H9 (cell line): ENCODE measurements around the gene GOLGA1. TPM values are rescaled to one million over a fixed set of nuclear protein-coding genes. Genes with fewer than 3 reads are reported as not detected.

Experiments used
- DNase-seq: peaks from one replicate; pipeline ENCODE4 v3.0.0-alpha.2; 2017
- H2AFZ ChIP-seq: one replicate; pipeline ENCODE4 v1.6.1; 2013; ENCODE audit warnings: mild to moderate bottlenecking, low read length, control low read depth, moderate library complexity
- H2AK5ac ChIP-seq: 2 replicates; pipeline ENCODE4 v1.6.1; 2013; ENCODE audit warnings: low read length, control low read depth, mixed read lengths; ENCODE audit not compliant: insufficient read length
- H2BK120ac ChIP-seq: one replicate; pipeline ENCODE4 v1.6.1; 2013; ENCODE audit warnings: low read depth, mild to moderate bottlenecking, low read length, control low read depth, inconsistent platforms; ENCODE audit not compliant: poor library complexity, severe bottlenecking
- H2BK12ac ChIP-seq: 2 replicates; pipeline ENCODE4 v1.6.1; 2013; ENCODE audit warnings: low read length, control low read depth, mixed read lengths, low read depth; ENCODE audit not compliant: insufficient read length
- H2BK15ac ChIP-seq: 2 replicates; pipeline ENCODE4 v1.6.1; 2013; ENCODE audit warnings: low read depth, low read length, control low read depth
- H2BK20ac ChIP-seq: one replicate; pipeline ENCODE4 v1.6.1; 2013; ENCODE audit warnings: low read depth, mild to moderate bottlenecking, low read length, control low read depth, inconsistent platforms; ENCODE audit not compliant: poor library complexity, severe bottlenecking
- H2BK5ac ChIP-seq: 2 replicates; pipeline ENCODE4 v1.6.1; 2013; ENCODE audit warnings: low read length, control low read depth, mixed read lengths; ENCODE audit not compliant: insufficient read length
- H3K14ac ChIP-seq: 2 replicates; pipeline ENCODE4 v1.6.1; 2013; ENCODE audit warnings: low read length, control low read depth; ENCODE audit not compliant: insufficient read depth
- H3K18ac ChIP-seq: 2 replicates; pipeline ENCODE4 v1.6.1; 2013; ENCODE audit warnings: low read depth, mild to moderate bottlenecking, mixed read lengths, low read length, control low read depth; ENCODE audit not compliant: insufficient read length
- H3K23ac ChIP-seq: 2 replicates; pipeline ENCODE4 v1.6.1; 2013; ENCODE audit warnings: low read length, control low read depth, mixed read lengths, low read depth; ENCODE audit not compliant: insufficient read length
- H3K23me2 ChIP-seq: 2 replicates; pipeline ENCODE4 v1.6.1; 2013; ENCODE audit warnings: low read depth, mild to moderate bottlenecking, mixed read lengths, low read length, control low read depth; ENCODE audit not compliant: insufficient read length, poor library complexity, severe bottlenecking
- H3K27ac ChIP-seq: 2 replicates; pipeline ENCODE4 v1.5.1; 2013; ENCODE audit warnings: low read length, control low read depth, mixed read lengths, low read depth; ENCODE audit not compliant: insufficient read length
- H3K27me3 ChIP-seq: 2 replicates; pipeline ENCODE4 v1.6.1; 2013; ENCODE audit warnings: low read length, control low read depth, inconsistent platforms; ENCODE audit not compliant: insufficient read depth
- H3K4ac ChIP-seq: 2 replicates; pipeline ENCODE4 v1.6.1; 2013; ENCODE audit warnings: low read depth, mild to moderate bottlenecking, control low read depth, inconsistent platforms, low read length, moderate library complexity
- H3K4me1 ChIP-seq: 2 replicates; pipeline ENCODE4 v1.6.1; 2013; ENCODE audit warnings: low read length, control low read depth, inconsistent platforms; ENCODE audit not compliant: insufficient read depth
- H3K4me2 ChIP-seq: 2 replicates; pipeline ENCODE4 v1.6.1; 2013; ENCODE audit warnings: low read length, control low read depth, mixed read lengths; ENCODE audit not compliant: insufficient read length, insufficient read depth
- H3K56ac ChIP-seq: 2 replicates; pipeline ENCODE4 v1.6.1; 2013; ENCODE audit warnings: low read depth, mild to moderate bottlenecking, mixed read lengths, low read length, control low read depth; ENCODE audit not compliant: insufficient read length
- H3K79me1 ChIP-seq: 2 replicates; pipeline ENCODE4 v1.6.1; 2013; ENCODE audit warnings: low read depth, mild to moderate bottlenecking, moderate library complexity, low read length, control low read depth, inconsistent platforms; ENCODE audit not compliant: insufficient read depth, poor library complexity, severe bottlenecking
- H3K79me2 ChIP-seq: 2 replicates; pipeline ENCODE4 v1.6.1; 2013; ENCODE audit warnings: low read length, control low read depth, inconsistent platforms; ENCODE audit not compliant: insufficient read depth
- H3K9ac ChIP-seq: 2 replicates; pipeline ENCODE4 v1.6.1; 2013; ENCODE audit warnings: low read length, control low read depth, mixed read lengths; ENCODE audit not compliant: insufficient read length; ENCODE audit errors: extremely low read depth
- H3K9me3 ChIP-seq: one replicate; pipeline ENCODE4 v1.6.1; 2013; ENCODE audit warnings: low read depth, low read length, inconsistent platforms; ENCODE audit not compliant: control insufficient read depth
- H3T11ph ChIP-seq: one replicate; pipeline ENCODE4 v1.6.1; 2013; ENCODE audit warnings: mild to moderate bottlenecking, low read length, control low read depth, inconsistent platforms
- H4K20me1 ChIP-seq: one replicate; pipeline ENCODE4 v1.6.1; 2013; ENCODE audit not compliant: control insufficient read depth, insufficient read length, insufficient read depth
- H4K5ac ChIP-seq: 2 replicates; pipeline ENCODE4 v1.6.1; 2013; ENCODE audit warnings: low read depth, mild to moderate bottlenecking, mixed read lengths, low read length, control low read depth; ENCODE audit not compliant: insufficient read length
- H4K8ac ChIP-seq: replicated peaks from 2 replicates; pipeline ENCODE4 v1.6.1; 2013; ENCODE audit warnings: low read length, control low read depth, mixed read lengths, low read depth; ENCODE audit not compliant: insufficient read length
- H4K91ac ChIP-seq: 2 replicates; pipeline ENCODE4 v1.6.1; 2013; ENCODE audit warnings: low read depth, mild to moderate bottlenecking, moderate library complexity, mixed read lengths, low read length, control low read depth; ENCODE audit not compliant: insufficient read length
- H3K27ac Mint-ChIP-seq, 3 experiments: 2 replicates in 2 of 3; 3 replicates in 1 of 3; pipeline ENCODE4 v1.8.0; 2020 to 2021; ENCODE audit warnings: mixed read lengths in 3 of 3, mild to moderate bottlenecking in 1 of 3, moderate library complexity in 1 of 3
- H3K27me3 Mint-ChIP-seq: 2 replicates; pipeline ENCODE4 v1.8.0; 2021; ENCODE audit warnings: low read depth, mild to moderate bottlenecking, moderate library complexity, mixed read lengths
- H3K36me3 Mint-ChIP-seq, 3 experiments: 2 replicates in 2 of 3; 3 replicates in 1 of 3; pipeline ENCODE4 v1.8.0; 2020 to 2021; ENCODE audit warnings: low read depth in 3 of 3, mixed read lengths in 3 of 3; ENCODE audit not compliant: insufficient read depth in 1 of 3
- H3K4me1 Mint-ChIP-seq, 2 experiments: 2 replicates each; pipeline ENCODE4 v1.8.0; 2020; ENCODE audit warnings: mixed read lengths in 2 of 2
- H3K4me3 Mint-ChIP-seq, 2 experiments: 2 replicates in 1 of 2; 3 replicates in 1 of 2; pipeline ENCODE4 v1.8.0; 2020 to 2021; ENCODE audit warnings: mild to moderate bottlenecking in 2 of 2, mixed read lengths in 2 of 2, moderate library complexity in 1 of 2
- H3K9me3 Mint-ChIP-seq, 2 experiments: 2 replicates in 1 of 2; 3 replicates in 1 of 2; pipeline ENCODE4 v1.8.0; 2020; ENCODE audit warnings: mild to moderate bottlenecking in 2 of 2, mixed read lengths in 2 of 2, moderate library complexity in 1 of 2
- CTCF ChIP-seq: fragments of 200-600 bp; sonication (generic); conservative IDR thresholded peaks from 3 replicates; pipeline ENCODE4 v1.8.0; 2021; ENCODE audit warnings: antibody characterized with exemption, mild to moderate bottlenecking
- WGBS: extraction: QIAGEN DNeasy Blood & Tissue Kit; methylation state at CpG from one replicate; pipeline ENCODE4 v1.1.7; 2013; ENCODE audit warnings: missing lambda C conversion rate, low lambda C conversion rate, mixed read lengths; ENCODE audit not compliant: insufficient read length; ENCODE audit errors: extremely low coverage; 5-methylcytosine and 5-hydroxymethylcytosine counted together
- total RNA-seq: library from RNA; stranded (reverse); gene quantifications from 2 replicates; pipeline ENCODE4 v1.2.1, GENCODE V29; 2021

GOLGA1 gene
- total RNA-seq, 1 experiment from 2014 or later = 7.6 TPM

GRCh38 chr9:124887832-124888231, 53.1 kb downstream of the GOLGA1 start:
- Mint-ChIP-seq H3K36me3 (peaks cover 5 to 16% (median 10%) of the 10 kb centered on the region in 3 experiments; a peak in 4 of 7 replicates), H3K9me3 (no peaks in the 10 kb centered on the region; a peak in 1 of 5 replicates), H3K4me1 (peaks cover 6 to 12% of the 10 kb centered on the region in 2 experiments), H3K27ac (peak overlapping the region in 1 of 3 experiments; percentile 57; a peak in 1 of 7 replicates), H3K4me3 (no peak overlapping the region), H3K27me3 (no peaks in the 10 kb centered on the region)
- H3K4me1 ChIP-seq = no peaks in the 10 kb centered on the region; the same call in 1 of the 2 replicates
- H2BK20ac ChIP-seq = no peak overlapping the region
- no peak overlapping the region for H3K18ac ChIP-seq
- H4K20me1 ChIP-seq = no peaks in the 10 kb centered on the region
- no peak overlapping the region for H4K5ac ChIP-seq
- no peak overlapping the region for H4K91ac ChIP-seq
- no peak overlapping the region for H3K14ac ChIP-seq
- H3K9ac ChIP-seq = no peak overlapping the region
- no peak overlapping the region for H3K27ac ChIP-seq
- H3K79me2 ChIP-seq = no peaks in the 10 kb centered on the region
- H2BK5ac ChIP-seq = no peak overlapping the region
- no peak for TF ChIP-seq CTCF
- no peak for DNase-seq
- no peak overlapping the region for H3K4ac ChIP-seq
- no peaks in the 10 kb centered on the region for H3K9me3 ChIP-seq
- H2AK5ac ChIP-seq = no peak overlapping the region
- H2BK120ac ChIP-seq = no peak overlapping the region
- H2BK15ac ChIP-seq = no peak overlapping the region
- no peak overlapping the region for H3T11ph ChIP-seq
- no peak overlapping the region for H2AFZ ChIP-seq
- H3K79me1 ChIP-seq = no peaks in the 10 kb centered on the region
- no peak overlapping the region for H3K56ac ChIP-seq
- no CpG with 5 or more reads among the region's 5 CpGs for WGBS
- no peak overlapping the region for H3K23ac ChIP-seq
- no peak overlapping the region for H3K4me2 ChIP-seq
- H4K8ac ChIP-seq = no peak overlapping the region
- H3K27me3 ChIP-seq = no peaks in the 10 kb centered on the region
- no peaks in the 10 kb centered on the region for H3K23me2 ChIP-seq
- H2BK12ac ChIP-seq = no peak overlapping the region
